ENCODE data around the gene WWOX.

Gene WWOX

GRCh38 chr16:78750611-78751010 is 651.2 kb downstream of the WWOX start:
- DNase-seq = no peak

DNA sequence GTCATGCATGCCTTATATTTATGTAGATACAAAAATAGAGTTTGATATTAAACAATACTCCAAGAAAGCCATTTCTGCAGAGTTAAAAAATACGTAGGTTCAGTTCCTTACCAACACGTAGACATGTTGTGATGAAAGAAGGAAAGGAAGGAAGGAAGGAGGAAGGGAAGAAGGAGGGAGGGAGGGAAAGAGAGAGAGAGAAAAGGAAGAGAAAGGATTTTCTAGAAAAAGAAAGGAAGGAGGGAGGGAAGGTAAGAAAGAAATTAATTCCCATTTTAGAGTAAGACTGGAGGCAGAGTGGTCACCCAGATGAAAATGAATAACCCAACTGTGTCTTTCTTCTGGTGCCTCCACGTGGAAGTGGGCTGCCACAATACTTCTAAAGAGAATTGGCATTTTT is 652.1 kb downstream of the WWOX start:
- no peak for DNase-seq

GRCh38 chr16:78754713-78755112 is 655.3 kb downstream of the WWOX start:
- no peak for DNase-seq

DNA sequence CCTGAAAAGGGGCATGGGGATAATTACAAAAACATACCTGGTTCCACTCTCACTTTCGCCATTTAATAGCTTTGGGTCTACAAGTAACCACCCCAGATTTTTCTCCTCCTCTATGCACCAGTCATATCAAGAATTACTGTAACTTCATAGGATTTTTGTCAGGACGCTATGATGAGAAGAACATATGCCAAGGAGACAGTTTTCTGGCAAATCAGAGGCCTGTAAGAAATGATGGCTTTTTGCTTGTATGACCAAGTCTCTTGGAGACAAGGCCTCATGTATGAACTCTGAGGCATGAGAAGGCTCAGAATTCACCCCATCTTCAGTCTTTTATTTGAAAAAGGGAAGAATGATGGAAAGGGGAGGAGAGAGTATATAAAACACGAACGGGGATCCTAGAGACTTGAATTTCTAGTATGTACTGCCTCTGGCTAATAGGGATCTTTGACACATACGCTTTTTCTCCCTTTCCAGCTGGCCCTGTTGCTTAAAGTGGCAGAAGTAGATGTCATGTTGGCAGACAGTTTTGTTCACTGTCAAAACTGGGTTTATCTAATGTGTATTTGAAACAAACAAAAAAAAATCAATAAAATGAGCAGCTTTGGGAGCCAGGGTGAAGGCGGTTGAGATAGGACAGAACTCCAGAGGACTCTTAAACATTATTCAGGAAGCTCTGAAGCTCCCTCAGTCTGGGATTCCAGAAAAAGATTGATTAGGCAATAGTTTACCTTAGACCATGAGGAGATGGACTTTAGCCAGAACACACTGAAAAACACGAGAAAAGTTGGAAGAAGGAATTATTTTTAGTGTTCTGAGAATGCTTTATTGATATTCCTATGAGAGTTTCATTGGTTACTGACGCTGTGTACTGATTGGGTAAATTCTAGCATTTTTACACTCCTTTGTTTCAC is 656.6 kb downstream of the WWOX start:
- no peak for DNase-seq

DNA sequence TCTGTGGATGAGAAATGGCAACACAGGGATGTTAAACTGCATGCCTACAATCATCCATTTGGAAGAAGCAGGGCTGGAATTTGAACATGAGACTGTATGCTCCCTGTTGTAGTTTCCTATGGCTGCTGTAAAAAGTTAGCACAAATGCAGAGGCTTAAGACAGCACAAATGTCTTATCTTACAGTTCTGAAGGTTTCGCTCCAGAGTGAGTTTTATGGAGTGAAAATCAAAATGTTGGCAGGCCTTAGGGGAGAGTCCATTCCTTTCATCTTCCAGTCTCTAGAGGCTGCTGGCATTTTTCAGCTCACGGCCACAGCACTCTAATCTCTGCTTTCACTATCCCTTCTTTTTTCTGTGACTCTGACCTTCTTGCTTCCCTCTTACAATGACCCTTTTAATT is 660.1 kb downstream of the WWOX start:
- DNase-seq = no peak

DNA sequence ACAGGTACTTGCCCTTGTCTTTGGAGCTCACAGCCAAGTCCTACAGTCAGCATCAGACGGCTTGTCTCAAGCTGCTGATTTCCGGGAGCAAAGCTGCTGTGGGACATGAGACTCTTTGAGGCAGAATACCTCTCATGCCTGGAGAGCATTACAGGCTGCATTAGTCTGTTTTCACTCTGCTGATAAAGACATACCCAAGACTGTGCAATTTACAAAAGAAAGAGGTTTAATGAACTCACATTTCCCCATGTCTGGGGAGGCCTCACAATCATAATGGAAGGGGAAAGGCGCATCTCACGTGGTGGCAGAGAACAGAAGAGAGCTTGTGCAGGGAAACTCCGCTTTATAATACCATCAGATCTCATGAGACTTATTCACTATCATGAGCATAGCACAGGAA is 661.2 kb downstream of the WWOX start:
- no peak for DNase-seq

- no peak for DNase-seq
Observed at GRCh38 chr16:78761427-78761826, 662.0 kb downstream of the WWOX start.

DNA sequence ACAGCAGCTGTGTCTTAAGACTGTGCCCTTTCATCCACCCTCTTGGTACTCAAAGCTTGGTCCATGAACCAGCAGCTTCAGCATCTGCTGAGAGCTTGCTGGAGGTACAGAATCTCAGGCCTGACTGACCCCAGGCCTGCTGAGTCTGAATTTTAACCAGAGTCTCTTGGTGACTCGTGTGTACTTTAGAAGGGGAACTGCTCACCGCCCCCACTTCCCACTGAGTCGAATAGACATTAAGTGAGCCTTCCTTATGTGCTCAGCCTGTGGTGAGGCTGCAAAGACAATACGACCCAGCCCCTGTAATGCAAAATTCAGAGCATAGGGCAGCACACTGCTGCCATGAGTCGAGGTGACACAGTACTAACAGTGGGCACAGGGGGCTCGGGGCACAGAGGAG is 662.8 kb downstream of the WWOX start:
- DNase-seq = no peak

GRCh38 chr16:78763821-78764440 is 664.5 kb downstream of the WWOX start:
- no peak for DNase-seq

DNA sequence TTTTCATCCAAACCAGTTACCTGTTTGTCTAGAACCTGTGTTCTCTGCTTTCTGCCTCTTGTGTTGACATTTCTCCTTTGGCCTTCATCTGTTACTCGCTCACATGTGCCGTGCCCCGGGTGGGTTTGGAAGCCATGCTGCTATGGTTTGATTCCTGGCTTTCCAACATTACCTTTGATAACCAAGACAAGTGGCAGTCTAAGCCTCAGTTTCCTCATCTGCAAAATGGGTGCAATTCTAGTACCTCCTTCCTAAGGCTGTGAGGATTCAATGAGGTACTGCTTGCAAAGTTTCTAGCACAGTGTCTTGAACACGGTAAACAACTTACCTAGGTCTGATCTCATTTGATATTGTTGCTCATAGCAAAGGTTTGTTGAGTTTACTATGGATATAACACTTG is 665.0 kb downstream of the WWOX start:
- DNase-seq = no peak

DNA sequence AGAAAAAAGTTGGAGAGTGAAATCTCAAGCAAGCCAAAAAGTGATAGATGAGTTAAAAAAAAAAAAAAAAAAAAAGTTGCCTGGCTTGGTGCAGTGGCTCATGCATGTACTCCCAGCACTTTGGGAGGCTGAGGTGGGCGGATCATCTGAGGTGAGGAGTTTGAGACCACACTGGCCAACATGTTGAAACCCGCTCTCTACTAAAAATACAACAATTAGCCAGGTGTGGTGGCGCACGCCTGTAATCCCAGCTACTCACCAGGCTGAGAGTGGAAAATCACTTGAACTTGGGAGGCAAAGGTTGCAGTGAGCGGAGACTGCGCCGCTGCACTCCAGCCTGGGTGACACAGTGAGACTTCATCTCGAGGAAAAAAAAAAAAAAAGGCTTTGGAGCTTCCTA is 668.8 kb downstream of the WWOX start:
- no peak for DNase-seq

- no peak for DNase-seq
Observed at GRCh38 chr16:78768718-78769117, 669.3 kb downstream of the WWOX start.

GRCh38 chr16:78770353-78771091 is 671.1 kb downstream of the WWOX start:
- DNase-seq = peak; percentile 79

GRCh38 chr16:78773291-78773702 is 673.8 kb downstream of the WWOX start:
- DNase-seq = no peak

GRCh38 chr16:78773706-78774105 is 674.3 kb downstream of the WWOX start:
- DNase-seq = no peak

- no peak for DNase-seq
Observed at GRCh38 chr16:78775161-78775561, 675.7 kb downstream of the WWOX start.

DNA sequence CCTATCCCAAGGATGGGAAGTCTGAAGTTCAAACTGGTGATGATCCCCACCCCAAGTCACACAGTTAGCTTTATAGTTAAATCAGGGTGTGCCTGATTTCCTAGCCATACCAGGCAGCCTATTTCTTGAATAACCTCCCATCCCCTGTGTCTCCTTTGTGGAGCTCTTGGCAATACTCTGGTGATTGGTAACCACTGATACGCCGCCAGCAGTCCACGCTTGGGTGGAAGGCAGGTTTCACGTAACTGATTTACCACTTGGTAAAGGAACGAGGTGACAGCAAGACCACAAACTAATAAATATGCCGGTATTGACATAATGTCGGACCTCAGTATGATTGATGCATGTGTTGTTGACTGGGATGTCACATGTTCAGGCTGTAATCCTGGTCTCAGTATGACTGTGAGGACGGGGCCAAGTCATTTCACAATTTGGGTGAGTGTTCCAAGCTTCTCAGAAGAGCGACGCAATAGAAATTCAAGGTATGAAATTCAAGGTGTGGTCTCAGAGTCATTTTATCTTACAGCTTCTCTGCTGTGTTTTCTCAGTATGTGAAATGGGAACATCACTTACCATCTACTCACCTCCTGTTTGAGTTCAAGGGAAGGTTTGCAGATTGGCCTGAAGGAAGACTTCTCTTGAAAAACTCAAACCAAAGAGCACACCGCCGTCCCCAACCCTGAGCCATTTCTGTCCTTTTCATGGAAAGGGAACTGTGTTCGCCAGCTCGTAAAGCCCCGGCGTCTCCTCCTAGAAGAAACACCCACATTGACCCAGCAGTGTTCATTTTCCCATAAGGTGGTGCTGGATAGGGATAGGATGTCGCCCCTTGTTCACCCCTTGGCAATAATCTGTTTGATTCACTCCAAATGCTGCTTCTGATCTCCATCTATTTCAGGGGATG is 678.9 kb downstream of the WWOX start:
- no peak for DNase-seq

DNA sequence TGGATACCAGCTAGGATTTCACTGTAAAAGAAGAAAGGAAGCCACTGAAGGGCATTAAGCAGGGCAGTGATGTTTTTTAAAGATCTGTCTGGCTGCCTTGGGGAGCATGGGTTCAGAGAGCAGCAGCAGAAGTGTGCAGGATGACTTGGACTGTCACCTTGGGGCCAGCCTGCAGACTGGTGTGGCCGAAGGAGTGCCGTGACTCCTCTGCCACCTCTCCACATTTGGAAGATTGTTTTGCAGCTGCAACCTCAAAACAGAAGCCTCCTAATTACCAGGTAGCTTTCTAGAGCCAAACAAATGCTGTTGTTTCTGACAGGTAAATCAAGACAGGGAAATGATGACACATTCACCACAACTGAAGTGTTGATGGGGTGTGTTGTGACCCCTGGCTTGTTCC is 681.4 kb downstream of the WWOX start:
- no peak for DNase-seq

- DNase-seq = no peak
Observed at GRCh38 chr16:78782572-78782971, 683.1 kb downstream of the WWOX start.

DNA sequence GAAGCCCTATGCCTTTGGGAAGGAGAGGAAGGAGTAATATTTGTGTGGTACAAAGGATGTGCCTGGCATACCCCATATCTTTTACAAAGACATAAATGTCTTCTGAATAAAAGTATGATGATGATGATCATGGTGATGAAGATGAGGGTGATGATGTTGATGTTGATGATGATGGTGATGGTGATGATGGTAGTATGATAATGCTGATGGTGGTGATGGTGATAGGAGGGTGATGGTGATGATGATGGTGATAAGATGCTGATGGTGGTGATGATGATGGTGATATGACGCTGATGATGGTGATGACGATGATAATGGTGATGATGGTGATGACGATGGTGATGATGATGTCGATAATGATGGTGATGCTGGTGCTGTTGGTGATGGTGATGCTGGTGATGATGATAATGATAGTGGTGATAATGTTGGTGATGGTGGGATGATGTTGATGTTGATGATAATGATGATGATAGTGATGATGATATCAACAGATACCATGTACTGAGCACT is 684.2 kb downstream of the WWOX start:
- no peak for DNase-seq

DNA sequence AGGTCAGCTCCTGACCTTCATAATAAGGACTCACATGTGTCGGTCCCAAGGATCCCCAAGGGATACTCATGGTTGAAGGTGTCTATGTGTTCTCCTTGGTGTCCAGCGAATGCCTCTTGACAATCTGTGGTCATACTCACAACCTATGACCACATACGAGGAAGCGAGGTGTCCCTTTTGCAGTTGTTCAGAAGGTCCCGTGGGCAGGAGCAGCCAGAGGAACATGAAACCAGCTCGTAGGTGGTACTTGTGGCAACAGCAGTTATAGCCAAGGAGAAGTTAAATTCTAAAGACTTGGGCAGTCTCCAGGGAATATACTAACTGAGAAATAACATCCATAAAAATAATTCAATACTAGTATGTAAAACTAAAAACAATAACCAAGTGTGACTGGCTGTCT is 685.3 kb downstream of the WWOX start:
- DNase-seq = no peak

DNA sequence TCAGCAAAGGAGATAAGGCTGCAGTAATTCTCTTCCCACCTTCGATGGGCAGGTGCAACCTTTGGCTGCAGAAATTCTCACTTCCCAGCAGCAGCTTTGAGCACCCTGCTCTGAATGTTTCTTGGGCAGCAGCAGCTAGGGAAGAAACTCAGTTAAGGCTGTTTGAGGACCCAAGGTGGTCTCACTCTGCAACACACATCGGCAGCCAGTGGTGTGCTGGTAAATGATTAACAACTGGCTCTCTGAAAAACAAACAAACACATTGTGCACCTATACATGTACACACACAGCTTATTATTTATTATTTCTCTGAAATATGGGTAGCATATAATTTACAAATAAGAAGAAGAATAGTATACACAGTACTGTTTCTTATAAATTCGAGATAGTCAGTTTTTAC is 685.8 kb downstream of the WWOX start:
- DNase-seq = no peak

All from effector CD4-positive, alpha-beta T cell (primary cell).